H9 (cell line): ENCODE results near the gene HOXD10. TPM values are rescaled to one million over a fixed set of nuclear protein-coding genes. Genes with fewer than 3 reads are reported as not detected.
A peak's percentile ranks its signal among the peaks of the same experiment; 100 is the strongest.

ENCODE experiments used
- DNase-seq: peaks from one replicate; pipeline ENCODE4 v3.0.0-alpha.2; 2017
- H2AFZ ChIP-seq: one replicate; pipeline ENCODE4 v1.6.1; 2013; ENCODE audit warnings: mild to moderate bottlenecking, low read length, control low read depth, moderate library complexity
- H2AK5ac ChIP-seq: 2 replicates; pipeline ENCODE4 v1.6.1; 2013; ENCODE audit warnings: low read length, control low read depth, mixed read lengths; ENCODE audit not compliant: insufficient read length
- H2BK120ac ChIP-seq: one replicate; pipeline ENCODE4 v1.6.1; 2013; ENCODE audit warnings: low read depth, mild to moderate bottlenecking, low read length, control low read depth, inconsistent platforms; ENCODE audit not compliant: poor library complexity, severe bottlenecking
- H2BK12ac ChIP-seq: 2 replicates; pipeline ENCODE4 v1.6.1; 2013; ENCODE audit warnings: low read length, control low read depth, mixed read lengths, low read depth; ENCODE audit not compliant: insufficient read length
- H2BK15ac ChIP-seq: 2 replicates; pipeline ENCODE4 v1.6.1; 2013; ENCODE audit warnings: low read depth, low read length, control low read depth
- H2BK20ac ChIP-seq: one replicate; pipeline ENCODE4 v1.6.1; 2013; ENCODE audit warnings: low read depth, mild to moderate bottlenecking, low read length, control low read depth, inconsistent platforms; ENCODE audit not compliant: poor library complexity, severe bottlenecking
- H2BK5ac ChIP-seq: 2 replicates; pipeline ENCODE4 v1.6.1; 2013; ENCODE audit warnings: low read length, control low read depth, mixed read lengths; ENCODE audit not compliant: insufficient read length
- H3K14ac ChIP-seq: 2 replicates; pipeline ENCODE4 v1.6.1; 2013; ENCODE audit warnings: low read length, control low read depth; ENCODE audit not compliant: insufficient read depth
- H3K18ac ChIP-seq: 2 replicates; pipeline ENCODE4 v1.6.1; 2013; ENCODE audit warnings: low read depth, mild to moderate bottlenecking, mixed read lengths, low read length, control low read depth; ENCODE audit not compliant: insufficient read length
- H3K23ac ChIP-seq: 2 replicates; pipeline ENCODE4 v1.6.1; 2013; ENCODE audit warnings: low read length, control low read depth, mixed read lengths, low read depth; ENCODE audit not compliant: insufficient read length
- H3K23me2 ChIP-seq: 2 replicates; pipeline ENCODE4 v1.6.1; 2013; ENCODE audit warnings: low read depth, mild to moderate bottlenecking, mixed read lengths, low read length, control low read depth; ENCODE audit not compliant: insufficient read length, poor library complexity, severe bottlenecking
- H3K27ac ChIP-seq: 2 replicates; pipeline ENCODE4 v1.5.1; 2013; ENCODE audit warnings: low read length, control low read depth, mixed read lengths, low read depth; ENCODE audit not compliant: insufficient read length
- H3K27me3 ChIP-seq: 2 replicates; pipeline ENCODE4 v1.6.1; 2013; ENCODE audit warnings: low read length, control low read depth, inconsistent platforms; ENCODE audit not compliant: insufficient read depth
- H3K4ac ChIP-seq: 2 replicates; pipeline ENCODE4 v1.6.1; 2013; ENCODE audit warnings: low read depth, mild to moderate bottlenecking, control low read depth, inconsistent platforms, low read length, moderate library complexity
- H3K4me1 ChIP-seq: 2 replicates; pipeline ENCODE4 v1.6.1; 2013; ENCODE audit warnings: low read length, control low read depth, inconsistent platforms; ENCODE audit not compliant: insufficient read depth
- H3K4me2 ChIP-seq: 2 replicates; pipeline ENCODE4 v1.6.1; 2013; ENCODE audit warnings: low read length, control low read depth, mixed read lengths; ENCODE audit not compliant: insufficient read length, insufficient read depth
- H3K56ac ChIP-seq: 2 replicates; pipeline ENCODE4 v1.6.1; 2013; ENCODE audit warnings: low read depth, mild to moderate bottlenecking, mixed read lengths, low read length, control low read depth; ENCODE audit not compliant: insufficient read length
- H3K79me1 ChIP-seq: 2 replicates; pipeline ENCODE4 v1.6.1; 2013; ENCODE audit warnings: low read depth, mild to moderate bottlenecking, moderate library complexity, low read length, control low read depth, inconsistent platforms; ENCODE audit not compliant: insufficient read depth, poor library complexity, severe bottlenecking
- H3K79me2 ChIP-seq: 2 replicates; pipeline ENCODE4 v1.6.1; 2013; ENCODE audit warnings: low read length, control low read depth, inconsistent platforms; ENCODE audit not compliant: insufficient read depth
- H3K9ac ChIP-seq: 2 replicates; pipeline ENCODE4 v1.6.1; 2013; ENCODE audit warnings: low read length, control low read depth, mixed read lengths; ENCODE audit not compliant: insufficient read length; ENCODE audit errors: extremely low read depth
- H3K9me3 ChIP-seq: one replicate; pipeline ENCODE4 v1.6.1; 2013; ENCODE audit warnings: low read depth, low read length, inconsistent platforms; ENCODE audit not compliant: control insufficient read depth
- H3T11ph ChIP-seq: one replicate; pipeline ENCODE4 v1.6.1; 2013; ENCODE audit warnings: mild to moderate bottlenecking, low read length, control low read depth, inconsistent platforms
- H4K20me1 ChIP-seq: one replicate; pipeline ENCODE4 v1.6.1; 2013; ENCODE audit not compliant: control insufficient read depth, insufficient read length, insufficient read depth
- H4K5ac ChIP-seq: 2 replicates; pipeline ENCODE4 v1.6.1; 2013; ENCODE audit warnings: low read depth, mild to moderate bottlenecking, mixed read lengths, low read length, control low read depth; ENCODE audit not compliant: insufficient read length
- H4K8ac ChIP-seq: replicated peaks from 2 replicates; pipeline ENCODE4 v1.6.1; 2013; ENCODE audit warnings: low read length, control low read depth, mixed read lengths, low read depth; ENCODE audit not compliant: insufficient read length
- H4K91ac ChIP-seq: 2 replicates; pipeline ENCODE4 v1.6.1; 2013; ENCODE audit warnings: low read depth, mild to moderate bottlenecking, moderate library complexity, mixed read lengths, low read length, control low read depth; ENCODE audit not compliant: insufficient read length
- H3K27ac Mint-ChIP-seq, 3 experiments: 2 replicates in 2 of 3; 3 replicates in 1 of 3; pipeline ENCODE4 v1.8.0; 2020 to 2021; ENCODE audit warnings: mixed read lengths in 3 of 3, mild to moderate bottlenecking in 1 of 3, moderate library complexity in 1 of 3
- H3K27me3 Mint-ChIP-seq: 2 replicates; pipeline ENCODE4 v1.8.0; 2021; ENCODE audit warnings: low read depth, mild to moderate bottlenecking, moderate library complexity, mixed read lengths
- H3K36me3 Mint-ChIP-seq, 3 experiments: 2 replicates in 2 of 3; 3 replicates in 1 of 3; pipeline ENCODE4 v1.8.0; 2020 to 2021; ENCODE audit warnings: low read depth in 3 of 3, mixed read lengths in 3 of 3; ENCODE audit not compliant: insufficient read depth in 1 of 3
- H3K4me1 Mint-ChIP-seq, 2 experiments: 2 replicates each; pipeline ENCODE4 v1.8.0; 2020; ENCODE audit warnings: mixed read lengths in 2 of 2
- H3K4me3 Mint-ChIP-seq, 2 experiments: 2 replicates in 1 of 2; 3 replicates in 1 of 2; pipeline ENCODE4 v1.8.0; 2020 to 2021; ENCODE audit warnings: mild to moderate bottlenecking in 2 of 2, mixed read lengths in 2 of 2, moderate library complexity in 1 of 2
- H3K9me3 Mint-ChIP-seq, 2 experiments: 2 replicates in 1 of 2; 3 replicates in 1 of 2; pipeline ENCODE4 v1.8.0; 2020; ENCODE audit warnings: mild to moderate bottlenecking in 2 of 2, mixed read lengths in 2 of 2, moderate library complexity in 1 of 2
- CTCF ChIP-seq: fragments of 200-600 bp; sonication (generic); conservative IDR thresholded peaks from 3 replicates; pipeline ENCODE4 v1.8.0; 2021; ENCODE audit warnings: antibody characterized with exemption, mild to moderate bottlenecking
- WGBS: extraction: QIAGEN DNeasy Blood & Tissue Kit; methylation state at CpG from one replicate; pipeline ENCODE4 v1.1.7; 2013; ENCODE audit warnings: missing lambda C conversion rate, low lambda C conversion rate, mixed read lengths; ENCODE audit not compliant: insufficient read length; ENCODE audit errors: extremely low coverage; 5-methylcytosine and 5-hydroxymethylcytosine counted together
- total RNA-seq: library from RNA; stranded (reverse); gene quantifications from 2 replicates; pipeline ENCODE4 v1.2.1, GENCODE V29; 2021

HOXD10 gene
- total RNA-seq, 1 experiment from 2014 or later: not detected

GRCh38 chr2:176106581-176107539, 9.7 kb upstream of the HOXD10 start, which contains the start of gene HOXD11:
TSS of gene HOXD11 (plus strand) at chr2:176107280. CDS start at chr2:176107356, 76 bp downstream.
- H4K20me1 ChIP-seq: no peaks in the 10 kb centered on the region
- no peak within 1 kb of the TSS for H2AK5ac ChIP-seq
- no peak within 1 kb of the TSS for H3K14ac ChIP-seq
- Mint-ChIP-seq H3K4me3 (peak within 1 kb of the TSS; percentile 26 to 73; a peak in 4 of 5 replicates), H3K27ac (no peak within 1 kb of the TSS), H3K27me3 (peaks cover 96% of the 10 kb centered on the region), H3K9me3 (peaks cover 5 to 17% of the 10 kb centered on the region in 2 experiments), H3K4me1 (peaks cover 14 to 39% of the 10 kb centered on the region in 2 experiments), H3K36me3 (no peaks in the 10 kb centered on the region; a peak in 2 of 7 replicates)
- no peaks in the 10 kb centered on the region for H3K9me3 ChIP-seq
- H3K79me2 ChIP-seq: no peaks in the 10 kb centered on the region
- H3K79me1 ChIP-seq: no peaks in the 10 kb centered on the region
- no peak within 1 kb of the TSS for H2BK120ac ChIP-seq
- no peak within 1 kb of the TSS for H2BK5ac ChIP-seq
- no peak within 1 kb of the TSS for H2BK15ac ChIP-seq
- no peaks in the 10 kb centered on the region for H3K23me2 ChIP-seq
- no peak within 1 kb of the TSS for H3K18ac ChIP-seq
- peak within 1 kb of the TSS; percentile 18 for H3K4me2 ChIP-seq
- H2BK20ac ChIP-seq: no peak within 1 kb of the TSS
- TF ChIP-seq CTCF: no peak
- no peak within 1 kb of the TSS for H4K8ac ChIP-seq
- no peak within 1 kb of the TSS for H4K91ac ChIP-seq
- H2BK12ac ChIP-seq: no peak within 1 kb of the TSS
- no peak within 1 kb of the TSS for H3K9ac ChIP-seq
- H2AFZ ChIP-seq: no peak within 1 kb of the TSS
- H3T11ph ChIP-seq: no peak within 1 kb of the TSS
- H3K27me3 ChIP-seq: peaks cover 93% of the 10 kb centered on the region
- no peaks in the 10 kb centered on the region for H3K4me1 ChIP-seq
- no peak within 1 kb of the TSS for H3K23ac ChIP-seq
- DNase-seq: peak; percentile 83
- H4K5ac ChIP-seq: no peak within 1 kb of the TSS
- no peak within 1 kb of the TSS for H3K27ac ChIP-seq
- H3K56ac ChIP-seq: no peak within 1 kb of the TSS
- WGBS: no CpG with 5 or more reads among the region's 85 CpGs
- H3K4ac ChIP-seq: no peak within 1 kb of the TSS
